ENCODE results near the gene GRAMD4.

The GRAMD4 gene

DNA sequence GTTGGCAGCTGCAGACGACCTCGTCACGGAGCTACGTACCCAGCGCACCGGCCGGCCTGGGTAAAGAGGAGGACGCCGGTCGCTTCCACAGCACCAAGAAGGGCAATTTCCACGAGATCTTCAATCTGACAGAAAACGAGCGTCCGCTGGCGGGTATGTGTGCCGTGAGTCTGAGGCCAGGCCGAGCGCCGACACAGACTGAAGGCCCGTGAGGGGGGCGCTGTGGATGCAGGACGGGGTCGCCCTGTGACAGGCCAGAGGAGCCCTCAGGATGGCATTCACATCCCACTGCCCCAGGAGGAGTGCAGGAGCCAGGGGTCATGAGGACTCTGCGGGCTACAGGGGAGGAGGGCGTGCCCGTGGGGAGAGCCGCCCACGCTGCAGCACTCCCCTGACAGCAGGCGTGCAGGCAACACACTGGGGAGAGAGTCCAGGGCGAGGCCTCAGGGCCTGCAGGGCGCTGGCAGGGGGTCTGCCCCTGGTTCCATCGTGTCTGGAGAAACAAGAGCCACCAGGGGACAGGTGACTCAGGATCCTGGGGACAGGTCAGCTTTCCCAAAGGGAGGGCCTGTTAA, 53.6 kb downstream of the GRAMD4 start:
- no peak for DNase-seq
- TF ChIP-seq, protein P1, sequence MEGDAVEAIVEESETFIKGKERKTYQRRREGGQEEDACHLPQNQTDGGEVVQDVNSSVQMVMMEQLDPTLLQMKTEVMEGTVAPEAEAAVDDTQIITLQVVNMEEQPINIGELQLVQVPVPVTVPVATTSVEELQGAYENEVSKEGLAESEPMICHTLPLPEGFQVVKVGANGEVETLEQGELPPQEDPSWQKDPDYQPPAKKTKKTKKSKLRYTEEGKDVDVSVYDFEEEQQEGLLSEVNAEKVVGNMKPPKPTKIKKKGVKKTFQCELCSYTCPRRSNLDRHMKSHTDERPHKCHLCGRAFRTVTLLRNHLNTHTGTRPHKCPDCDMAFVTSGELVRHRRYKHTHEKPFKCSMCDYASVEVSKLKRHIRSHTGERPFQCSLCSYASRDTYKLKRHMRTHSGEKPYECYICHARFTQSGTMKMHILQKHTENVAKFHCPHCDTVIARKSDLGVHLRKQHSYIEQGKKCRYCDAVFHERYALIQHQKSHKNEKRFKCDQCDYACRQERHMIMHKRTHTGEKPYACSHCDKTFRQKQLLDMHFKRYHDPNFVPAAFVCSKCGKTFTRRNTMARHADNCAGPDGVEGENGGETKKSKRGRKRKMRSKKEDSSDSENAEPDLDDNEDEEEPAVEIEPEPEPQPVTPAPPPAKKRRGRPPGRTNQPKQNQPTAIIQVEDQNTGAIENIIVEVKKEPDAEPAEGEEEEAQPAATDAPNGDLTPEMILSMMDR (IDR thresholded peaks at IDR 0.05; ENCODE audit: low read depth, low read length, missing control alignments), result no peak
- H3K36me3 ChIP-seq (replicated peaks), result no peaks in the 10 kb centered on the region
- H3K27ac ChIP-seq, result no peak overlapping the region
- H3K27me3 ChIP-seq (replicated peaks), result no peaks in the 10 kb centered on the region
- H3K4me3 ChIP-seq (ENCODE audit: low read depth, low read length), result no peak overlapping the region
- in situ Hi-C loops (cut with HindIII; ENCODE audit: low pct_ligation_motif_present, low sequenced_read_pairs), result no loop called here

DNA sequence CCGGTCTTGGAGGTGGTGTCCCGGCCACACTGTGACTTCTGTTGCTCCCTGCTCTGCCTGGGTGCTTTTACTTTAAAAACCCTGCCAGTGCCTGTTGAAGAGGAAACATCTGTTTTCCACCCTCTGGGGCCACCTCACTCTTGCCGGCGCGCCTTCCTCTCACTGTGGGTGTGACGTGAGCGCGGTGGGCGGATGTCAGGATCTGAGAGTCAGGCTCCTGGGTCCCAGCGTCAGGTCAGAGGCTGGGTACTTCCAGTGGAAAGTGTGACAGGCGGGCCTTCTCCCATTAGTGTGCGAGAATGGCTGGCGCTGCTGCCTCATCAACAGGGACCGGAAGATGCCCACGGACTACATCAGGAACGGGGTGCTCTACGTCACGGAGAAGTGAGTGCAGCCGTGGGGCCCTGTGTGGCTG, 54.2 kb downstream of the GRAMD4 start:
- DNase-seq, result no peak
- Histone ChIP-seq H3K36me3 (replicated peaks) (no peaks in the 10 kb centered on the region), H3K4me3 (ENCODE audit: low read depth, low read length) (no peak overlapping the region), H3K27ac (no peak overlapping the region), H3K27me3 (replicated peaks) (peaks cover 5% of the 10 kb centered on the region)
- in situ Hi-C loops (cut with HindIII; ENCODE audit: low pct_ligation_motif_present, low sequenced_read_pairs), result no loop called here
- TF ChIP-seq, protein P1 (IDR thresholded peaks at IDR 0.05; ENCODE audit: low read depth, low read length, missing control alignments), result no peak

DNA sequence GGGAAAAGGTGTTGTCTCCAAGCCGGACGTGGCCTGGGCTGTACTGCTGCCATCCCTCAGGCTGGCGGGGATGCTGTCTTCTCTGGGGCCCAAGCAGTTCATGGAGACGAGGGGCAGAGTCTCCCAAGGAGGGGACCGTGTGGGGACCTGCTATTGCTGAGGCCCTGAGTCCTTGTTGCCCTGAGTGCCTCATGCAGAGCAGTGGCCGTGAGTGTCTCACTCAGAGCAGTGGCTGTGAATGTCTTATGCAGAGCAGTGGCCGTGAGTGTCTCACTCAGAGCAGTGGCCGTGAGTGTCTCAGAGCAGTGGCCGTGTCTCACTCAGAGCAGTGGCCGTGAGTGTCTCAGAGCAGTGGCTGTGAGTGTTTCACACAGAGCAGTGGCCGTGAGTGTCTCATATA, 54.7 kb downstream of the GRAMD4 start:
- TF ChIP-seq, protein P1 (IDR thresholded peaks at IDR 0.05; ENCODE audit: low read depth, low read length, missing control alignments), result no peak
- DNase-seq, result no peak
- in situ Hi-C loops (cut with HindIII; ENCODE audit: low pct_ligation_motif_present, low sequenced_read_pairs), result no loop called here
- H3K4me3 ChIP-seq (ENCODE audit: low read depth, low read length), result no peak overlapping the region
- no peaks in the 10 kb centered on the region for H3K36me3 ChIP-seq (replicated peaks)
- no peak overlapping the region for H3K27ac ChIP-seq
- peaks cover 5% of the 10 kb centered on the region for H3K27me3 ChIP-seq (replicated peaks)

DNA sequence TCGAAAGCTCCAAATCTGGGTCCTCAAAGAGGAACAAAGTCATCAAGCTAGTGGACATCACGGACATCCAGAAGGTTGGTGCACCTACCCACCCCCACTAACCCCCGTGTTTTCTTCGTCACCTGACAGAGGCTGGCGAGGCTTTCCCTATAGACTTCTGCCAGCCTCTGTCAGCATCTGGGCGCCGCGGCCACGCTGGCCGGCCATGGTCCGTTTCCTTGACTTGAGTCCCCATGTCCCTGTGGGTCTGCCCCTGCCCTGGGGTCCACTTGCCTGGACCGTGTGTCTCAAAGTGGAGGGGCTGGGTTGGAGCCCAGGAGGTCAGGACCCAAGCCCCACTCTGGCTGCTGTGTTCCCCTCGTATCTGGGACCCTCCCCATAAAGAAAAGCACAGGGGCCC, 55.3 kb downstream of the GRAMD4 start:
- in situ Hi-C loops (cut with HindIII; ENCODE audit: low pct_ligation_motif_present, low sequenced_read_pairs), result no loop called here
- no peaks in the 10 kb centered on the region for H3K36me3 ChIP-seq (replicated peaks)
- peaks cover 5% of the 10 kb centered on the region for H3K27me3 ChIP-seq (replicated peaks)
- H3K27ac ChIP-seq, result no peak overlapping the region
- no peak overlapping the region for H3K4me3 ChIP-seq (ENCODE audit: low read depth, low read length)
- TF ChIP-seq, protein P1 (IDR thresholded peaks at IDR 0.05; ENCODE audit: low read depth, low read length, missing control alignments), result no peak
- no peak for DNase-seq

DNA sequence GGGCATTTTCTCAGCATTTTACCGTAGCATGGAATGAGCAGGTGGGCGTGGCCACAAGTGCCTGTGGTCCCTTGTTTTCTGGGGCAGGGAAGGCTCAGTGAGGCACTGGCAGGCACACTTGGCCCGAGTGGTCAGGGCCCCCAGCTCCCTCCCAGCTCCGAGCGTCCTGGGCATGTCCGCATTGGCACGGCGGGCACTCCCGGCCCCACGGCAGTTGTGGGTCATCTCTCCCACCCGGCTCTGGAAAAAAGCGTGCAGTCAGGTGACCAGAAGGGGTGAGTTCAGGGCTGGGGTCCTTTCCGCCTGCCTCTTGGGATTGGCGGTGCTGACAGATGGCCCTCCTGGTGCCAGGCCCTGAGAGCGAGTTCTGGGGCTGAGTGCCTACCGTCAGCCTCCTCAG, 55.8 kb downstream of the GRAMD4 start:
- in situ Hi-C loops (cut with HindIII; ENCODE audit: low pct_ligation_motif_present, low sequenced_read_pairs), result no loop called here
- H3K27me3 ChIP-seq (replicated peaks), result peaks cover 5% of the 10 kb centered on the region
- no peak for DNase-seq
- TF ChIP-seq, protein P1 (IDR thresholded peaks at IDR 0.05; ENCODE audit: low read depth, low read length, missing control alignments), result no peak
- H3K36me3 ChIP-seq (replicated peaks), result no peaks in the 10 kb centered on the region
- no peak overlapping the region for H3K27ac ChIP-seq
- no peak overlapping the region for H3K4me3 ChIP-seq (ENCODE audit: low read depth, low read length)

DNA sequence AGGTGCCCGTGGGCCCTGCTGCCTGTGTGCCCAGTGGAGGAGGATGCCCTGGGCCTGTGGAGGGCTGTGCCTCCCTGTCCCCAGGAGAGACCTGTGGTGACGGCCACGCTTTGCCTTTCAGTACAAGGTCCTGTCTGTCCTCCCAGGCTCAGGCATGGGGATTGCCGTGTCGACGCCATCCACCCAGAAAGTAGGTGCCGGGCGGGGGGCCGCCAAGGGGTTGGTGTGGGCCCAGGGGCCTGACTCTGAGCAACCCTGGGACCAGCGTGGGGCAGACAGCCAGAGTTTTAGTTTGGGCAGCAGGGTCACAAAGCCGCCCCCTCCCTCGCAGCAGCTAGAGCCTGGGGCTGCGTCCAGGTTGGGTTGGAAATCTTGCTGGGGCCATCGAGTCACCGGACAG, 56.3 kb downstream of the GRAMD4 start:
- no peak overlapping the region for H3K4me3 ChIP-seq (ENCODE audit: low read depth, low read length)
- peaks cover 5% of the 10 kb centered on the region for H3K27me3 ChIP-seq (replicated peaks)
- TF ChIP-seq, protein P1 (IDR thresholded peaks at IDR 0.05; ENCODE audit: low read depth, low read length, missing control alignments), result no peak
- H3K36me3 ChIP-seq (replicated peaks), result no peaks in the 10 kb centered on the region
- in situ Hi-C loops (cut with HindIII; ENCODE audit: low pct_ligation_motif_present, low sequenced_read_pairs), result no loop called here
- DNase-seq, result no peak
- H3K27ac ChIP-seq, result no peak overlapping the region

Data from brain microvascular endothelial cell (primary cell).